Measurements from ENCODE around the gene CLVS2.

CLVS2 gene

DNA sequence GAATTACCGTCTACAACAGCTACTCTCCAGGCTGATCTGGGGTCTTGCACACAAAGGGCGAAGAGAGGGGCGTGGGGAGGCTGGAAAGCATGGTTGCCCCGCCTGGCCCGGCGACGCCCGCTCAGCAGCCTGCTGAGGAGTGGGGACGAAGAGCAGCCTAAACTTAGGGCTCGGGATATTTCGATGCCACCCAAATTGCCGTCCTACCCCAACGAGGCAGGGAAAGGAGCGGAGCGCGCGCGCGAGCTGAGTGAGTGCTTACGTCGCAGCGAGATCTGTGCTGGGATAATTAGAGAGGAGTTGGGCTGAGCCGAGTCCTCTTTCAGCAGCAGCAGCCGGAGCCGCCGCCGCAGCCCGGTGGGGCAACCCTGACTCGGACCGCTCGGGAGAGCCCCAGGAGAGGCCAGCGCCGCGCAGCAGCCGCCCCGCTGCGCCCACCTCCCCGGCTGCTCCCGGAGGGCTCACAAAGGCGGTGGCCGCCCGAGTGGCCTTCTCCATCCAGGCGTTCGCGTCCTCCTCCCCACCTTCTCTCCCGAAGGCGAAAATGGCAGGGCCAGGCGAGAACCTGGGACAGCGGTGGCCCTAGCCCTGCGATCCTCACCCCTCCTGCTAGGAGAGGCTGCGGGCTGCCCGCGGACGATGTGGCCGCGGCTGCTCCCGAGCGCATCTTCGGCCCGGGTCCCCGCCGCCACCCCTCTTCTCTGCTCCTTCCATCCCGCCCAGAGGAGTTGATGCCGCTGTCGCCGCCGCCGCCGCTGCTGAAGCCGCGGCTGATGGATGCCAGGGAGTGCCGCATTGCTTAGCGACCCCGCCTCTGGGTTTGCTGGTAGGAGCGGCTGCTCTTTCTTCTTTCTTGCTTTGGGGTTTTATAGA, at the start of gene CLVS2:
TSS of gene CLVS2 (plus strand) at position 315 of the 873 bp plus-strand sequence. CDS start 1,543 bp downstream, outside the sequence.
- DNase-seq, result peak; percentile 59

GRCh38 chr6:122947355-122947754, 48.7 kb upstream of the CLVS2 start:
- no peak for DNase-seq

DNA sequence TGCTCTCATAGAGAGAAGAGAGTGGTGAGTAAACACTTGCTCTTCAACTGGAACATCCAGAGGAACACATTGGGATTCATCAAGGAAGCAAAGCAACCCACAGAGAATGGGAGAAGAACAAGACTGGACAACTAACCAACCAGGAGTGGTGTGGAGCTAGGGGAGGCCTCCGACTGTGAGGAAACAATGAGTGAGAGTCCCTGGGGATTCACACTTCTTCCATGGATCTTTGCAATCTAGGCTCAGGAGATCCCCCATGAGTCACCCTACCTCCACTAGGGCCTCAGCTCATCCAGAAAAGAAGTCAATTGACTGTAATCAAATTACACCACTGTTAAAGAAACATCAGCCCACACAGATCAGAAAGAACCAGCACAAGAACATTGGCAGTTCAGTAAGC, 42.3 kb upstream of the CLVS2 start:
- no peak for DNase-seq

- DNase-seq, result no peak
Observed at GRCh38 chr6:122956376-122956775, 39.7 kb upstream of the CLVS2 start.

GRCh38 chr6:122962000-122962624, 33.9 kb upstream of the CLVS2 start:
- DNase-seq, result no peak

DNA sequence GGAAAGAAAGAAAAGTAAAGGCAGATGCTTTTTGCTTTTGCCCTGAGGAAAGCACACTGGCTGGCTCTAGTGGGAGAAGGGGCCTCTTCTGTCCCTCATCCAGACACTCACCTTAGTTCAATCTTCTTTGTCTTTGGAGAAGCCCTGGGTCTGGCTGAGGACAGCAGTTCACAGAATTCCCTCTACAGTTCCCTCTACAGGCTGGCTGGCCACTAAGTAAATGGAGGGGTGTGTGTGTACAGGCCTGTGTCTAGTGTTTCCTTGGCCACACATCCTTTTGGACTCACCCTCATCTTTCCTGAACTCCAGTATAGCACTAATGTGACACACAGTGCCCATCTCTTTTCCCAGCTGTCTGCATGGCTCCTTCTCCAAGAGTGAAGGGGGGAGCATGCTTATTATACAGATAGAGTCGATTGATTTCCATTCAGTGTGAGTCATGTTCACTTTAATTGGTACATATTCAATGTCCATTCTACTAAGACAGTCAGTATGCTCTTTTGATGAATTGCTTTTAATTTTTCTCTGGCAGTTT, 26.0 kb upstream of the CLVS2 start:
- no peak for DNase-seq

- DNase-seq, result no peak
Observed at GRCh38 chr6:122977180-122977579, 18.9 kb upstream of the CLVS2 start.

- DNase-seq, result no peak
Observed at GRCh38 chr6:122984393-122984792, 11.6 kb upstream of the CLVS2 start.

GRCh38 chr6:122994256-122994655, 1.8 kb upstream of the CLVS2 start:
- no peak for DNase-seq

GRCh38 chr6:122996794-122997505, 915 bp downstream of the CLVS2 start:
- no peak for DNase-seq

- no peak for DNase-seq
Observed at GRCh38 chr6:122997541-122998150, 1.6 kb downstream of the CLVS2 start.

GRCh38 chr6:122998403-122998975, 2.5 kb downstream of the CLVS2 start:
- DNase-seq, result no peak

GRCh38 chr6:123000244-123000770, 4.3 kb downstream of the CLVS2 start:
- no peak for DNase-seq

- DNase-seq, result no peak
Observed at GRCh38 chr6:123001540-123001939, 5.5 kb downstream of the CLVS2 start.

DNA sequence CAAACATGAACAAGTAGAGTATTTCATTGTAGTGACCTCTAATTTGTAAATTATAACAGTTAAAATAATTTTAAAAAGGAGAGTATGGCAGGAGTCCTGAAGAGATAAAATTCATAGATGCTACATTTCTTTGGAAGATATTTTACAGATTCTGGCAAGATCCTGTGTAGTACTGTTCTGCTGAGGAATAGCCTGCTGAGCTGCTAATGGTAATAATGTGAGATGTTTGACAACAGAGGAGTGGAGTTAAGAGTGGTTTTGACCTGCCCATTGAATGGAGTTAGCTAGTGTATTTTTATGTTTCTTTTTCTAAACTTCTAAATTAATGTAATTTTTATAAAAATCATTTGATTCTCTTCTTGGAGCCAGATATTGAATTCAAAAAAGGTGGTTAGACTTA, 11.8 kb downstream of the CLVS2 start:
- DNase-seq, result no peak

DNA sequence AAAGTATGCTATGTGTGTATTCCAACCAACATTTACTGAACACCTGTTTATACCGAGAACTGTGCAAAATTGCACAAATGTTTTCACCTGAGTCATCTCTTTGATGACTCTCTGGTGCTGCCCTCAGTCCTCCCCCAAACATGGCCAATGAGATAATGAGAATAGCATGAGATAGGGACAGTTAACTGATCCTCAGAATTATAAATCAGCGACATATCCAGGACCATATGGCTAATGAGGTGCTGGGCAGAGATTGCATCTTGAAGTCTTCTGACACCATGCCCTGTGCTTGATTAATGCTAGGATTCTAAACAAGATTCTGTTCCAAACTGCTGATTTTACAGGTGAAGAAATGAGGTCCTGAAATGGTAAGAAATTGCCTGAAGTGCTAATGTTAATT, 13.0 kb downstream of the CLVS2 start:
- DNase-seq, result no peak

DNA sequence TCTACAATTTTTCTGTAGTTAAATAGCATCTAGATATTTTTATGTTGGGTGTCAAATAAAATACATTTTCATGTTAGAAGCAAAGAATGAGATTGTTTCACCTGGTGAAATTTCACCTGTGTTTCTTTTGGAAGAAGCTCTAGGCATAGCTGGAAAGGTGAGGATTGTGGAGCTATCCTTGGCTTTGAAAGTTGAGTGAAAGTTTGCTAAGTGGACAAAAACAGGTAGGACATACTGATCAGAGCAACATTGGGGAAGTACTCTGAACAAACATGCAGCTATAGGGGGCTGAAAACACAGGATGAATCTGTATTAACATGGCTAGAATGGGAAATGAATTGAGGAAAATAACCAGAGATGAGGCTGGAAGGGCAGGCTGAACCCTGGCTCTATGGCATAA, 18.8 kb downstream of the CLVS2 start:
- DNase-seq, result no peak

- no peak for DNase-seq
Observed at GRCh38 chr6:123016431-123017103, 20.5 kb downstream of the CLVS2 start.

- no peak for DNase-seq
Observed at GRCh38 chr6:123017104-123017682, 21.2 kb downstream of the CLVS2 start.

GRCh38 chr6:123022975-123023374, 26.9 kb downstream of the CLVS2 start:
- DNase-seq, result no peak

- no peak for DNase-seq
Observed at GRCh38 chr6:123024976-123025375, 28.9 kb downstream of the CLVS2 start.
